Tibial nerve (tissue), 4 donors: ENCODE measurements around the gene TRIM37. TPM values are rescaled to one million over a fixed set of nuclear protein-coding genes. Genes with fewer than 3 reads are reported as not detected.

Experiments
- DNase-seq, 2 donors: peaks; one replicate each; pipeline ENCODE4 v3.0.0-alpha.2; 2019; ENCODE audit warnings: low spot score in 2 of 2
- H3K27ac ChIP-seq, 4 donors: fragments of 200-600 bp; sonication (generic) in 3 of 4; one replicate each; pipeline ENCODE4 v1.5.1; 2017 to 2019; ENCODE audit warnings: mild to moderate bottlenecking in 1 of 4
- H3K27me3 ChIP-seq, 2 donors: fragments of 200-600 bp; sonication (generic) in 1 of 2; one replicate each; pipeline versions ENCODE4 v1.5.1 to v1.6.0; 2017 to 2019
- H3K36me3 ChIP-seq, 3 donors: fragments of 200-600 bp; sonication (generic); one replicate each; pipeline ENCODE4 v1.5.1; 2018 to 2019
- H3K4me1 ChIP-seq, 4 donors: fragments of 200-600 bp; sonication (generic) in 3 of 4; one replicate each; pipeline ENCODE4 v1.5.1; 2017 to 2019
- H3K4me3 ChIP-seq, 4 donors: fragments of 200-600 bp; sonication (generic) in 3 of 4; one replicate each; pipeline ENCODE4 v1.5.1; 2017 to 2019; ENCODE audit warnings: mild to moderate bottlenecking in 1 of 4, moderate library complexity in 1 of 4
- H3K9me3 ChIP-seq, 4 donors: fragments of 200-600 bp; sonication (generic) in 3 of 4; one replicate each; pipeline ENCODE4 v1.5.1; 2017 to 2019
- EP300 ChIP-seq, 2 donors: sonication (generic); formaldehyde crosslinking; IDR thresholded peaks; one replicate each; pipeline ENCODE4 v1.6.1; 2017; ENCODE audit warnings: antibody characterized with exemption in 2 of 2, mild to moderate bottlenecking in 1 of 2
- POLR2A ChIP-seq, 2 donors: fragments of 450-650 bp; IDR thresholded peaks; one replicate each; pipeline ENCODE4 v1.6.1; 2017; ENCODE audit warnings: antibody characterized with exemption in 2 of 2, mild to moderate bottlenecking in 2 of 2, moderate library complexity in 2 of 2
- WGBS, 2 donors: methylation state at CpG; one replicate each; pipeline ENCODE4 v1.1.5; 2018; 5-methylcytosine and 5-hydroxymethylcytosine counted together
- total RNA-seq, 4 donors: library from RNA; depleted of rRNA; stranded (reverse); fragments of >200 nt; gene quantifications; one replicate each; pipeline ENCODE4 v1.1.0, GENCODE V29; 2016
- TF ChIP-seq, protein P1 (sequence below), 5 experiments: fragments of 200-600 bp in 3 of 5; fragments of 450-650 bp in 2 of 5; sonication (generic) in 3 of 5; IDR thresholded peaks; one replicate each; pipeline ENCODE4 v1.5.1; 2016 to 2019; ENCODE audit warnings: antibody characterized with exemption in 5 of 5, mild to moderate bottlenecking in 3 of 5, moderate library complexity in 2 of 5

The TRIM37 gene
- total RNA-seq, 4 donors from 2014 or later = 18.2 to 25.8 (median 21.7) TPM

DNA sequence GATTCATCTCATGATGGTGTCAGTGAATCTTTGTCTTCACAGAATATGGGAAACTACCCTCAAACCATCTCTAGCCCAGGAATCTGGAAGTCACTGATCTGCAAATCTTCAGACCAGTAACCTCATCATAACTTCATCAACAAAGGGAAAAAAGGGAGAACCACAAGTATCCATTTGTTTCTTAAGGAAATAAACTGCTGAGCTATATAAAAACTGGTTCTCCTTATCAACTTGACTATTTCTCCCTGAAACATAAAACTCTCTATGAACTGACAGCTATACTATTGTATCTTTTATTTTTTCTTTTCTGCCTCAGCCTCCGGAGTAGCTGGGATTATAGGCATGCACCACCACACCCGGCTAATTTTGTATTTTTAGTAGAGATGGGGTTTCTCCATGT lies 39.3 kb downstream of the TRIM37 start:
- peaks cover 0 to 71% (median 9%) of the 10 kb centered on the region in 3 donors for H3K36me3 ChIP-seq
- WGBS, 2 donors = 90 to 94% methylated on average over 2 of the region's 2 CpGs

DNA sequence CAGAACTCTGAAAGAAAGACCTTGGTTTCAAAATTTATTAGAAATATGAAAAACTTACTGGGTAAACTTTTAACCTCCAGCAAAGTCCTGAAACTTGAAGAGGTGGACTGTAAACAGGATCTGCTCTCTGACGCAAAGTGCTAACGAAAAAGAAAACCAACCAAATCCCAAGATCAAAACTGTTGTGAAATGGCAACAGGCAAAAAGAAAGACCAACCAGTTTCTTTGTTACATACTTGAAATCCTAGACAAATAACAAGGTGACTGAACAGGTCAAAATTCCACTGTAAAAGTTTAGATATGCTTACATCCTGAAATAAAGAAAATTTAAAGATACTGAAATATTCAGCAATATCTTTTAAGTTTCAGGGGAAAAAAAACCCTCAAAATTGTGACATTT lies 44.2 kb downstream of the TRIM37 start:
- 97 to 98% methylated on average over 2 of the region's 2 CpGs for WGBS, 2 donors
- Histone ChIP-seq H3K27ac (no peak overlapping the region), H3K4me1 (no peaks in the 10 kb centered on the region), H3K27me3 (no peaks in the 10 kb centered on the region), H3K36me3 (peaks cover 0 to 64% (median 3%) of the 10 kb centered on the region in 3 donors), H3K9me3 (no peaks in the 10 kb centered on the region), H3K4me3 (no peak overlapping the region)
- DNase-seq = no peak
- TF ChIP-seq POLR2A (IDR thresholded peaks at IDR 0.05) = no peak
- TF ChIP-seq, protein P1, sequence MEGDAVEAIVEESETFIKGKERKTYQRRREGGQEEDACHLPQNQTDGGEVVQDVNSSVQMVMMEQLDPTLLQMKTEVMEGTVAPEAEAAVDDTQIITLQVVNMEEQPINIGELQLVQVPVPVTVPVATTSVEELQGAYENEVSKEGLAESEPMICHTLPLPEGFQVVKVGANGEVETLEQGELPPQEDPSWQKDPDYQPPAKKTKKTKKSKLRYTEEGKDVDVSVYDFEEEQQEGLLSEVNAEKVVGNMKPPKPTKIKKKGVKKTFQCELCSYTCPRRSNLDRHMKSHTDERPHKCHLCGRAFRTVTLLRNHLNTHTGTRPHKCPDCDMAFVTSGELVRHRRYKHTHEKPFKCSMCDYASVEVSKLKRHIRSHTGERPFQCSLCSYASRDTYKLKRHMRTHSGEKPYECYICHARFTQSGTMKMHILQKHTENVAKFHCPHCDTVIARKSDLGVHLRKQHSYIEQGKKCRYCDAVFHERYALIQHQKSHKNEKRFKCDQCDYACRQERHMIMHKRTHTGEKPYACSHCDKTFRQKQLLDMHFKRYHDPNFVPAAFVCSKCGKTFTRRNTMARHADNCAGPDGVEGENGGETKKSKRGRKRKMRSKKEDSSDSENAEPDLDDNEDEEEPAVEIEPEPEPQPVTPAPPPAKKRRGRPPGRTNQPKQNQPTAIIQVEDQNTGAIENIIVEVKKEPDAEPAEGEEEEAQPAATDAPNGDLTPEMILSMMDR (IDR thresholded peaks at IDR 0.05) = no peak
- no peak for TF ChIP-seq EP300 (IDR thresholded peaks at IDR 0.05)

More for the DNA sequence above, 39.3 kb downstream of the TRIM37 start:
- Histone ChIP-seq H3K27me3 (no peaks in the 10 kb centered on the region), H3K4me3 (no peak overlapping the region), H3K27ac (no peak overlapping the region), H3K4me1 (no peaks in the 10 kb centered on the region), H3K9me3 (no peaks in the 10 kb centered on the region)
- no peak for DNase-seq
- no peak for TF ChIP-seq EP300 (IDR thresholded peaks at IDR 0.05)
- TF ChIP-seq, protein P1 (IDR thresholded peaks at IDR 0.05) = no peak
- no peak for TF ChIP-seq POLR2A (IDR thresholded peaks at IDR 0.05)

DNA sequence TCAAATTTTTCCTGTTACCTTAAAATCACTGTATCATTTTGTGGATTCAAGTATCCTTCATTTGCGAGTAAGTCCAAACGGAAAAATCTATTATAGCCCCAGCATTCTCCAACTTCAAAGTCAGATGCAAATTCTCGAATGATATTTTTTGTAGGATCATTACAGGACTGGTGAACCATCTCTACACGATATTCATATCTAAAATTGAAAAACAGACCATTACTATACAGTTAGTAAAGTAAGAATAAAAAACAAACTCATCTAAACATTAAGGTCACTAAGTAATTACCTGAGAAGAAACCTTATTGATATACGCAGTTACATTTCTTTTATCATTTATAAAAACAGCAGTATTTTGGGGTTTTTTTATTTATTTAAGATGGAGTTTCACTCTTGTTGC lies 49.8 kb downstream of the TRIM37 start:
- no peaks in the 10 kb centered on the region for H3K4me1 ChIP-seq
- no peak overlapping the region for H3K27ac ChIP-seq
- TF ChIP-seq EP300 (IDR thresholded peaks at IDR 0.05) = no peak
- TF ChIP-seq, protein P1 (IDR thresholded peaks at IDR 0.05) = no peak
- no peak for TF ChIP-seq POLR2A (IDR thresholded peaks at IDR 0.05)
- H3K36me3 ChIP-seq = peaks cover 0 to 81% (median 3%) of the 10 kb centered on the region in 3 donors
- no peak for DNase-seq
- H3K4me3 ChIP-seq = no peak overlapping the region
- 96 to 98% methylated on average over 5 of the region's 5 CpGs for WGBS, 2 donors
- H3K9me3 ChIP-seq = no peaks in the 10 kb centered on the region
- no peaks in the 10 kb centered on the region for H3K27me3 ChIP-seq

DNA sequence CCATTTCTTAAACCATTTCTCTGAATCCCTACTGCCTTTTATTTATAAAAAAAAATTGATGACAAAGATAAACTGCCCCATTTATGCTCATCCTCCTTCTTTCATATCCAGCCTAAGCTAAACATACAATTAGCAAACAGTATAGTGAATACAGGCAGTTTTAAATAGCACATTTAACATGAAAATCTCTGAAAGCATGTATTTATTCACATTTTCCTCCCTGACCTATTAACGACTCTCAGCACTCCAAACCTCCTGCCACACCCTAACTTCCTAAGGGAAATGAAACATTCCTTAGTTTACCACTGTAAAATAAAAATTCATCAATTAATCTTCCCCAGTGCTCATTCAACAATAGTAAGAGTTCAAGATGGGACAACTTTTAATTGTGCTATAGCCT lies 56.9 kb downstream of the TRIM37 start:
- no peak for DNase-seq
- H3K36me3 ChIP-seq = peaks cover 0 to 82% (median 8%) of the 10 kb centered on the region in 3 donors
- H3K4me1 ChIP-seq = no peaks in the 10 kb centered on the region
- H3K9me3 ChIP-seq = no peaks in the 10 kb centered on the region
- H3K27me3 ChIP-seq = no peaks in the 10 kb centered on the region
- WGBS, 2 donors = 26 to 55% methylated on average over 1 of the region's 1 CpG
- TF ChIP-seq EP300 (IDR thresholded peaks at IDR 0.05) = no peak
- TF ChIP-seq, protein P1 (IDR thresholded peaks at IDR 0.05) = no peak
- no peak overlapping the region for H3K4me3 ChIP-seq
- no peak overlapping the region for H3K27ac ChIP-seq

DNA sequence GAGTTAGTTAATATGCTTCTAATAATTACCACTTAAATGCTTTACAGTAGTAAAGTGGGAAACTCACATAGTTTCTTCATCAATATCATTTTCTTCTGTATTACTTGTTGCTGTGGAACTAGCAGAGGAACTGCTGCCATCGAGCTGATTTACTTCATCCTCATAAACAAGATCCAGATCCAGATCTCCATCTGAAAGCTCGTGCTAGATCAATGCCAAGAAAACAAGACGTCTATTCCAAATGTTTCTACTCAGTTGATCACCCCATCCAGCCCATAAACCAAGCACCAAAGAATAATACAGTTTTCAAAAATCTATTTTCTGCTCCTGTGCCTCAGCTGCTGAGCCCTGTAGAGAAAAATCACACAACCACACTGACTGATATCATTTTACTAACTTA lies 59.1 kb downstream of the TRIM37 start:
- DNase-seq = no peak
- Histone ChIP-seq H3K27me3 (no peaks in the 10 kb centered on the region), H3K27ac (no peak overlapping the region), H3K36me3 (peaks cover 0 to 82% (median 9%) of the 10 kb centered on the region in 3 donors), H3K9me3 (no peaks in the 10 kb centered on the region), H3K4me1 (no peaks in the 10 kb centered on the region), H3K4me3 (no peak overlapping the region)
- WGBS, 2 donors = 49 to 66% methylated on average over 3 of the region's 3 CpGs
- no peak for TF ChIP-seq EP300 (IDR thresholded peaks at IDR 0.05)
- no peak for TF ChIP-seq POLR2A (IDR thresholded peaks at IDR 0.05)
- TF ChIP-seq, protein P1 (IDR thresholded peaks at IDR 0.05) = no peak
